ENCODE measurements around the gene MSANTD3.

MSANTD3 gene

GRCh38 chr9:100443781-100444768 lies 17.1 kb downstream of the MSANTD3 start:
- H3K4me3 ChIP-seq (ENCODE audit: low read depth, low read length) = no peak overlapping the region
- no peak for TF ChIP-seq CTCF (IDR thresholded peaks at IDR 0.05; ENCODE audit: low read depth, low read length)

- no peak for TF ChIP-seq CTCF (IDR thresholded peaks at IDR 0.05; ENCODE audit: low read depth, low read length)
- H3K4me3 ChIP-seq (ENCODE audit: low read depth, low read length) = no peak overlapping the region
Observed at GRCh38 chr9:100445161-100445902, 18.4 kb downstream of the MSANTD3 start.

GRCh38 chr9:100445903-100446549 lies 19.1 kb downstream of the MSANTD3 start:
- no peak for TF ChIP-seq CTCF (IDR thresholded peaks at IDR 0.05; ENCODE audit: low read depth, low read length)
- H3K4me3 ChIP-seq (ENCODE audit: low read depth, low read length) = no peak overlapping the region

- H3K4me3 ChIP-seq (ENCODE audit: low read depth, low read length) = no peak overlapping the region
- TF ChIP-seq CTCF (IDR thresholded peaks at IDR 0.05; ENCODE audit: low read depth, low read length) = no peak
Observed at GRCh38 chr9:100447041-100447440, 20.1 kb downstream of the MSANTD3 start.

- no peak overlapping the region for H3K4me3 ChIP-seq (ENCODE audit: low read depth, low read length)
- no peak for TF ChIP-seq CTCF (IDR thresholded peaks at IDR 0.05; ENCODE audit: low read depth, low read length)
Observed at GRCh38 chr9:100448266-100448665, 21.3 kb downstream of the MSANTD3 start.

- TF ChIP-seq CTCF (IDR thresholded peaks at IDR 0.05; ENCODE audit: low read depth, low read length) = no peak
- no peak overlapping the region for H3K4me3 ChIP-seq (ENCODE audit: low read depth, low read length)
Observed at GRCh38 chr9:100449420-100449819, 22.5 kb downstream of the MSANTD3 start.
